Measurements from ENCODE around the gene MOCS1.
A peak's percentile ranks its signal among the peaks of the same experiment; 100 is the strongest.

Gene MOCS1

DNA sequence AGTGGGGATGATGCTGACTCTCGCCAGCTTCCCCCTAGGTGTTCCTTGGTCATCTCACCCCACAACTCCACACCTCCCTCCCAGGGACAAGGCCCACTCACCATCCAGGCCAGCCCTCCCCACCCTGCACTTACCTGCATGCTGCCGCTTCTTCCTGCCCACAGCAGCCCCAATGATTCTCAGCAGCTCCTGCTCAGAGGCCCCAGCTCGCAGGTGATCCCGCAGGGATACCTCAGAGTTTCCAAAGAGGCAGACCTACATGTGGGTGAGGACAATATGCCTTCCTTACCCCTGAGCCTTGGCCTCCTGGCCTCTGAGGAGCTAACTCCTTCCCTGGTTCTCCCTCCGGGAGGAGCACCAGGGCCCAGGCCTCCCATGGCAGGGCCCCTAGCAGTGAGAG, 24.6 kb downstream of the MOCS1 start:
- in situ Hi-C loops (cut with MboI; ENCODE audit: low pct_unique_long_range_greater_than_20kb, low sequenced_read_pairs) = no loop called here
- DNase-seq = no peak

DNA sequence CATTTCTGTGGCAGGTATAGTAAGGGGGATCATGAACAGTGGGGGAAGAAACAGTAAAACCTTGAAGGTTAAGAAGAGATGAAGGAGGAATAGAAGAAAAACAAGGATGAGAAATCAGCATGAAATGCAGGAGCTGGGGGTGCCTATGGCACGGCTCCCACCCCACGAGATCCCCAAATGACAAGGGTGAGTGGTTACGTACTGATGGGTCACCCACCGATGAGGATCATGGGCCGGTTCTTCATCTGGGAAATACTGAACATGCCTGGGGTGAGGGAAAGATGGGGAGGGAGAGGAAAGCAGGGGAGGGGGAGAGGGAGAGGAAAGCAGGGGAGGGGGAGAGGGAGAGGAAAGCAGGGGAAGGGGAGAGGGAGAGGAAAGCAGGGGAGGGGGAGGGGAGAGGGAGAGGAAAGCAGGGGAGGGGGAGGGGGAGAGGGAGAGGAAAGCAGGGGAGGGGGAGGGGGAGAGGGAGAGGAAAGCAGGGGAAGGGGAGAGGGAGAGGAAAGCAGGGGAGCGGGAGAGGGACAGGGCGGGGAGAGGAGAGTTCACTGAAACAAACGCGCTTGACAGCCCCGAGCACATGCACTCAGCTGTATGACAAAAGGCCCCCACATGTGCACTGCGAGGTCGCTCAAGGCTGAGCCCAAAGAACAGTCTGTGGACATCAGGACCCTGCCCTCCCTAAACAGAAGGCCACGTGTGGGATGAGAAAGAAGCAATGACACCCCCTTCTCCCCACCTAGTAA, 25.3 kb downstream of the MOCS1 start:
- DNase-seq = no peak
- in situ Hi-C loops (cut with MboI; ENCODE audit: low pct_unique_long_range_greater_than_20kb, low sequenced_read_pairs) = no loop called here

DNA sequence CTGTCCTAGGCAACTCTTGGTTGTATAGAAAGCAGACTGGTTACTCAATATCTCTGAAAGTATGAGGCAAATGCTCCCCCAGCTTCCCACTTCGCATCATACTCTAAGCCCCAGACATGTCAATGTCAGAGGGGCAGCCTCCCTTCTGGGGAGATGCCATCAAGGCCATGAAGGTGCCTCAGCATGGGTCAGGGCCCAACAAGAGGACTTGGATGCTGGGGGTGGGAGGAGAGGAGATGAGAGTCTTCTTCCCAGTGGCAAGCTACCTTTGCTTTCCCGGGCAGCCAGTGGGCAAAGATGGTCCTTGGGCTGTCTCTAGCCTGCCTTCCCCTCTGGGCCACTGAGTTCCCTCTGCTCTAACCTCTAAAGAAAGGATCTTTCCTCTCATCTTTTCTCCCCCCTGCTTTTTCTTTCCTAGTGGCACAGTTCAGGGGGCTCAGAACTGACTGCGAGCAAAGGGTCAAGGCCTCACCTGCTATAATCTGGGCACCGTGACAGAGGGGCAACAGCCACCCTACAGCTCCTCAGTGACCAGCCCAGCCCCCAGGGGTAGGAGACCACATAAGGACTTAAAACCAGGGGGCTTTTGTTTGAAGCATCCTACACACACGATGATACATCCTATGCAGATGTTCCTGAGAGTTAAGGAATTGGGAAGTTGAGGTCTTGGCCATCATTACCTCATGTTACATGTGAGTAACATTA, 26.2 kb downstream of the MOCS1 start:
- no peak for DNase-seq
- in situ Hi-C loops (cut with MboI; ENCODE audit: low pct_unique_long_range_greater_than_20kb, low sequenced_read_pairs) = no loop called here

DNA sequence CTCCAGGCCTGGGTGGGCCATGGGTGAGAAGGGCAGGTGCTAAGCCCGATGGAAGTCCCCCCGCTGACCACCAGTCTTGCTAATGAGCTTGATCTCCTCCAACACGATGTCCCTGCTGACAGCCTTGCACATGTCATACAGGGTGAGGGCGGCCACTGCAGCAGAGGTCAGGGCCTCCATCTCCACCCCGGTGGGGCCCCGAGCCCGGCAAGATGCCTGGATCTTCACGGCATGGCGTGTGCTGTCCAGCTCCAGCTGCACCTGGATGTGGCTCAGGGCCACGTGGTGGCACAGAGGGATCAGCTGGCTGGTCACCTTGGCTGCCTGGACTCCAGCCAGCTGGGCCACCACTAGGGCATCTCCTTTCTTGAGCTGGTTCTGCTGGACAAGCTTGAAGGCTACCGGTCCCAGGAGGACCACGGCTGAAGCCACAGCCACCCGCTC, 27.9 kb downstream of the MOCS1 start:
- no peak for DNase-seq
- in situ Hi-C loops (cut with MboI; ENCODE audit: low pct_unique_long_range_greater_than_20kb, low sequenced_read_pairs) = no loop called here

DNA sequence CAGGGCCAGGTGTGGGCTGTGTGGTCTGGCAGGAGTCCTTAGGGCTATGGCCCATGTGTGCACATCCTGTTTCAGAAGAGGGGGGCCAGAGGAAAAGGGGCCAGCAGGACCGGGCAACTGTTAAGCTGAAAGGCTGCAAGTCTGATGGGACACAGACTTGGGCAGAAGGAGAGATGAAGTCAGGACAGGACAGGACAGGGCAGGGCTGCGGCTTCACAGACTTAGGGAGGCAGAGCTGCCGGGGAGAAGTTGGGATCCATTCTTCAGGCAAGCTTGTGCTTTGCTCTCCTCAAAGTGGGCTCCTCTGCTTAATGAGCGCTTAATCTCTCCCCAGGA, 28.7 kb downstream of the MOCS1 start:
- DNase-seq = no peak
- in situ Hi-C loops (cut with MboI; ENCODE audit: low pct_unique_long_range_greater_than_20kb, low sequenced_read_pairs) = no loop called here

DNA sequence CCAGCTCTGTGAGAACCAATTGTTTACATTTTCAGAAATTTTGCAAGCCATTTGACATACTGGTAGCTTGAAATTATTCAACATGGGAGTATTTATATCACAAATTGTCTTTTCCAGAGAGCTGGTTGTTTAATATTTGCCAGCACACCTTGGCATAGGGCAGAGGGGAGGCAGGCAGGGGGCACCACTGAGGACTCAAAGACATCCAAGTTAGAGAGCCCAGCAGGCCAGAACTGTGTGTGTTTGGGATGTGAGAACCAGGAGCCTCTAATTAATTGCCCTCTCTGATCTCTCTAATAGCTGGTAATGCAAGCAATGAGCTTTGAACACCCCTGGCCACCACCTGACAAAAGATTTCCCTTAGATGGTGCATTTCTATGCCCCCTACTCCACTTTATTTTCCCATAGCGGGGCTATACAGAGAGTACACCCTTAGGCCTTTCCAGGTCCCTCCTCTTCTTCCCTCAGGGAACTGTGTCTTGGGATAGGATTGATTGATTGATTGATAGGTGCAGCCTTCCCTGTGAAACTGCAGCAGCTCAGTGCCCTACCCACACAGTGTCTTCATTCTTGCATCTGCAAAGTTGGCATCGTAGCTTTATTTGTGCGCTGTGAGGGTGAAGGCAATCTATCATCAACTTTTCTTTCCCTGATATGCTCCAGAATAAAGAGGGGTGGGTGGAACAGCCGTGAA, 29.2 kb downstream of the MOCS1 start:
- in situ Hi-C loops (cut with MboI; ENCODE audit: low pct_unique_long_range_greater_than_20kb, low sequenced_read_pairs) = no loop called here
- DNase-seq = no peak

DNA sequence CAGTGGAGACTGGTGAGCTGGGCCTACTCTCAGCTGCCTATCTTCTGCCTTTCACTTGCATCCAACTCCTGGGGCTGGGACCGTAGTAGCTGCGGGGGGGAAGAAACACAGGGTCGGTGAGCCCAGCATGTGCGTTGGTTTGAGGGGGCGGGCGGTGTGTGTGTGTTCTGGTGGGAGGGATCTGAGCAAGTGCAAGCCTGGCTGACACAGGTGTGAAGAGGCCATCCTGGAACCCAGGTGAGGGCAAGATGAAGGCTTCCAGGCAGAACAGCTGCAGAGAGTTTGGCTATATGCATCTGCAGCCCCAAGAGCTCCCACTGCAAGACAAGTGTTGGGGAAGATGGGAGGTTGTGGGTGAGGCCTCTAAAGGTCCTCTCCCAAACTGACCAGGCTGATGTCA, 30.6 kb downstream of the MOCS1 start:
- no peak for DNase-seq
- in situ Hi-C loops (cut with MboI; ENCODE audit: low pct_unique_long_range_greater_than_20kb, low sequenced_read_pairs) = no loop called here

DNA sequence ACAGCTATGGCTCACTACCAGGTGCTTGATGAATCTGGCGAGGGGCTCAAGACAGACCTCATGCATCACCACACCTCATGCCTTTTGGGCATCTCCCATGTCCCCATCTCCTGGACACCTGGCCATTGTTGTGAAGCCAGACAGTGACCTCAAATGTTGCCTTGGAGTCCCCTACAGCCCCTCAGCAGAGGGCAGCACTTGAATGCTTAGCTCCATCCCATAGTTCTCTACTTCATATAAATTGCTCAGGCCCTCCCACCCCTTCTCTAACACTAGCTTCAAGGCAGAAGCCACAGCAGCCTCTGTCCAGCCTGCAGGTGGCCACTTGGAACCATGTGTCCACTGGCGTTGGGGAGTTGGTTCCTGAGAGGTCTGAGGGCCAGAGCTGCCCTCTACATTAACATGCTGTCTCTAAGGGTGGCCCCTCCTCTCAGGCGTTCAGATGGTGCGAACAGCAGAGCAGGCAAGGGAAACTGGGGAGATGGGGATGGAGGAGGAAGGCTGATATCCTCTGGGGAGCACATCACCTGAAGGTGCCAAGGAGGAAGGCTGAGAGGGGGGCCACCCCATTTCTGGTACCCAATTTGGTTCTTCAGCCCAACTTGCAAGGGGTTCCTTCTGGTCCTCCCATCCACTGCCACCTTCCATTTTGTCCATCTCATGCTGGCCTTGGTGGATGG, 31.3 kb downstream of the MOCS1 start:
- in situ Hi-C loops (cut with MboI; ENCODE audit: low pct_unique_long_range_greater_than_20kb, low sequenced_read_pairs) = no loop called here
- DNase-seq = no peak

DNA sequence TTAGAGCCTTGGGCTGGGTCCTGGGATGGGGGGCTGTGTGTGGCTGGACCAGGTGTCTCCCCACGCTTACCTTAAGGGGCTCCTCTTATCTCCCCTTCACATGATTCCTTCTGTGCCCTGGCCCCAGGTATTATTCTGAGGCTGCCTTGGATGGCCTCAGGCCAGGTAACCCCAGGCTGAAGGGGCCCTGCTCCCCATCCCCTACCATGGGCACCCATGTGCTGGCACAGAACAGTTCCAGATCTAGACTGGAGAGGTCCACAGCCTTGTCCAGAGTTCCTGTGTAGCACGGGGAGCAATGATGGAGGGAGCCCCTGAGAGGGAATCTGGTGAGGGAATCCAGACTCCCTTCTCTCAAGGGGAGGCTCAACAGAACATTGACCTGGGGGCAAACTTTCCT, 32.1 kb downstream of the MOCS1 start:
- in situ Hi-C loops (cut with MboI; ENCODE audit: low pct_unique_long_range_greater_than_20kb, low sequenced_read_pairs) = no loop called here
- DNase-seq = no peak

DNA sequence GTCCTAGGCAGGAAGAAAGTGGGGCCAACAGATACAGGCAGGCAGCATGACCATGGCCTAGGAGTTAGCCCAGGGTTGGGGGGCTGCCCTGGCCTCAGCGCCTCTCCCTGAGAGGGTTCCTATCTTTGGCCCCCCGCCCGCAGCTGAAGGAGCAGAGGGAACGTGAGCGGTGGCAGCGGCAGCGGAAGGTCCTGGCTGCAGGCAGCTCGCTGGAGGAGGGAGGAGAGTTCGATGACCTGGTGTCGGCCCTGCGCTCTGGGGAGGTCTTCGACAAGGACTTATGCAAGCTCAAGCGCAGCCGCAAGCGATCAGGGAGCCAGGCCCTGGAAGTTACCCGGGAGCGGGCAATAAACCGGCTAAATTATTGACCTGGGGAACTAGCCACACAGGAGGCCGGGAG, 32.6 kb downstream of the MOCS1 start:
- DNase-seq = no peak
- in situ Hi-C loops (cut with MboI; ENCODE audit: low pct_unique_long_range_greater_than_20kb, low sequenced_read_pairs) = no loop called here

DNA sequence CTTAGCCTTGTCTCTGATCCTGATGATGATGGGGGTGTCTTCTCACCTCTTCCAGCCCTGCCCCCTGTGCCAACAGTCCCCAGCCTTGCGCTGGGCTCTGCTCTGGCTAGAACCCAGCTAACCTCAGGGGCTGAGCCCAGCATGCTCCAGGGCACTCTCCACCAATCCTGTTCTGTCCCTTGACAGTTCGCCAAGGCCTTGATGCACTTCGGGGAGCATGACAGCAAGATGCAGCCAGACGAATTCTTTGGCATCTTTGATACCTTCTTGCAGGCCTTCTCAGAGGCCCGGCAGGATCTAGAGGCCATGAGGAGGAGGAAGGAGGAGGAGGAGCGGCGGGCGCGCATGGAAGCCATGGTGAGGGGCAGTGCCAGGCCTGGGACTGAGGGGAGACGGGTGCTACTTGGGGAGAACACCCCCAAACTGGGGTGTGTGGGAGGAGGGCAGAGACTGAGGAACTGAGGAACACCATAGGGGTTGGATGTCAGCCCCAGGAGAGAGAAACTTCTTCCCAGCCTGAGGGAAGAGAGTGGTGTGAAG, 33.1 kb downstream of the MOCS1 start:
- DNase-seq = no peak
- in situ Hi-C loops (cut with MboI; ENCODE audit: low pct_unique_long_range_greater_than_20kb, low sequenced_read_pairs) = no loop called here

DNA sequence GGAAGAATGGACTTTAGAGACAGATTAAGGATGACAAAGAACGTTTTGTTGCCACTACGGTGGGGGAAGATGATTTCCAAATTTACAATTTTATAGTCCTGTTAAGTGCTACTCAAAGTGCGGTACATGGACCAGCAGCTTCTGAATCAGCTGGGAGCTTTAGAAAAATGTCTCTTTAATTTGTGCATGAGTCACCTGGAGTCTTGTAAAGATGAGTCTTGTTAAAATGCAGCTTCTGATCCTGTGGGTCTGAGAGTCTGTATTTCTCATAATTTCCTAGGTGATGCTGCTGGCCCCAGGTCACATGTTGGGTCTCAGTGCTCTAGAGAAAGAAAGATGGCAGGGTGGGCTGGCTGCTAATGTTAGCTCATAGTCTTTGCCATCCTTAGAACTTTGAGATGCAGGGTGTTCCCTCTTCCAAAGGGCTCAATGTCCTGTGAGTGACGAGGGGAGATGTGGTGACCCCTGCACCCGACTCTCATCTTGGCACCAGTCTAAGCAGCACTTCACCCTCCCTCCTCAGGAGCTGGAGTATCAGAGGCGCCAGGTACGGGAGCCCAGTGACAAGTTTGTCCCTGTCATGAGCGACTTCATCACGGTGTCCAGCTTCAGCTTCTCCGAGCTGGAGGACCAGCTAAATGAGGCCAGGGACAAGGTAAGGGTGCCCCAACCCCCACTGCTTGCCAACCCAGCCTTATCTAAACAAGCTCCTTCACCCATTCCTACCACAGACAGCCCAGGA, 34.5 kb downstream of the MOCS1 start:
- in situ Hi-C loops (cut with MboI; ENCODE audit: low pct_unique_long_range_greater_than_20kb, low sequenced_read_pairs) = no loop called here
- DNase-seq = no peak

DNA sequence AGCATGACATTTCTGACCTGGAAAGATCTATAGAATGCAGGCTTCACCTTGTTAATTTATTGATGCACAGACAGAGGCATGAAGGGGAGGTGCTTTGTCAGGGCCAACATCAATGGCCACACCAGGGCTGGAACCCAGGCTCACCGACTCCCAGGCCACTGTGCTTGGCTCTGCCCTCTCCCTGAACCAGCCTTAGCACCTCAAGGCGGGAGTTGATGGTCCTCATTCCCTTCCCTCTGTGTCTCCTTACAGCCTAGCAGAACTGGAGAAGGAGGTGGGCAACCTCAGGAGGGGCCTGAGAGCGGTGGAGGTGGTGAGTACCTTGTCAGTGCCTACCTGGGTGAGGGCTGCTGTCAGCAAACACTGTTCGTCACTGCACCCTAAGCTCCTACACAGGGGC, 35.6 kb downstream of the MOCS1 start:
- no peak for DNase-seq
- in situ Hi-C loops (cut with MboI; ENCODE audit: low pct_unique_long_range_greater_than_20kb, low sequenced_read_pairs) = no loop called here

DNA sequence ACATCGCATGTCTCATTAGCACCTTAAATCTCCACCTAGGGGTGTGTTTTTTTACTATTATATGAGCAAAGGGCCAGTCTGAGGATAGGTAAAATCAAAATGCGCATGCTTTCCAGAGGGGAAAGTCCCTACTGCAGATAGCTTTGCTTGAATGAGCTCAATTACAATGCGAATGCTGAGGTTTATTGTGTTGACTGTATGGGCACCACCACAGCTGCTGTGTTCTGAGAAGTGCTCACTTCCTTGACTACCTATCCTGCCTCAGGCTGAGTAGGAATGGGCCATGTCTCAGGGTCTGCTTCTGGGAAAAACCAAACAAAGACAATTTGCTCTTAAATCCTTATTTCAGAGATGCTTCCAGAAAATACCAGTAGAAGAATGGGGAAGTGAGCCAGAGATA, 36.6 kb downstream of the MOCS1 start:
- in situ Hi-C loops (cut with MboI; ENCODE audit: low pct_unique_long_range_greater_than_20kb, low sequenced_read_pairs) = no loop called here
- DNase-seq = no peak

DNA sequence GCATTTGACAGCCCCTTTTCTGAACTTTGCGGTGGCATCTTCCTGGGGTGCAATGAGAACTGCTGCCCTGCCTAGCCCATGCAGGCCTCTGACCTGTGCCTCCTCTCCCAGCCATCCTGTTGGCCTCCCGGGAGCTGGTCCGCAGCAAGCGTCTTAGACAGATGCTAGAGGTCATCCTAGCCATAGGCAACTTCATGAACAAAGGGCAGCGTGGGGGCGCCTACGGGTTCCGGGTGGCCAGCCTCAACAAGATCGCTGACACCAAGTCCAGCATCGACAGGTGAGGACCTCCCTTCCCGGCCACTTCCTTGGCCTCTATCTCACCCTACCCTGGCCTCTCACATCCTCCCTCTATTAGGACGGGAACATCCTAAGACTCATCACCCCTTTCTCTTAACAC, 37.6 kb downstream of the MOCS1 start:
- in situ Hi-C loops (cut with MboI; ENCODE audit: low pct_unique_long_range_greater_than_20kb, low sequenced_read_pairs) = no loop called here

DNA sequence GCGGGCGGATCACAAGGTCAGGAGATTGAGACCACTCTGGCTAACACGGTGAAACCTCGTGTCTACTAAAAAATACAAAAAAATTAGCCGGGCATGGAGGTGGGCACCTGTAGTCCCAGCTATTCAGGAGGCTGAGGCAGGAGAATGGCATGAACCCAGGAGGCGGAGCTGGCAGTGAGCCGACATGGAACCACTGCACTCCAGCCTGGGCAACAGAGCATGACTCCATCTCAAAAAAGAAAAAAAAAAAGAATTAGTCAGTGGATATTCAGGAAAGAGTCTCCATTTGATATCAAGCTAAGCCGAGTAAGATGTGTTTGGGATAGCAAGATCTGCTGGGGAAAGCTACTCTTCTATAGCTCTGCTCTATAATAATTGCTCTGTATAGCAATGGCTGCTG, 41.0 kb downstream of the MOCS1 start:
- DNase-seq = no peak
- in situ Hi-C loops (cut with MboI; ENCODE audit: low pct_unique_long_range_greater_than_20kb, low sequenced_read_pairs) = no loop called here

More for the DNA sequence above, 37.6 kb downstream of the MOCS1 start:
- no peak for DNase-seq

DNA sequence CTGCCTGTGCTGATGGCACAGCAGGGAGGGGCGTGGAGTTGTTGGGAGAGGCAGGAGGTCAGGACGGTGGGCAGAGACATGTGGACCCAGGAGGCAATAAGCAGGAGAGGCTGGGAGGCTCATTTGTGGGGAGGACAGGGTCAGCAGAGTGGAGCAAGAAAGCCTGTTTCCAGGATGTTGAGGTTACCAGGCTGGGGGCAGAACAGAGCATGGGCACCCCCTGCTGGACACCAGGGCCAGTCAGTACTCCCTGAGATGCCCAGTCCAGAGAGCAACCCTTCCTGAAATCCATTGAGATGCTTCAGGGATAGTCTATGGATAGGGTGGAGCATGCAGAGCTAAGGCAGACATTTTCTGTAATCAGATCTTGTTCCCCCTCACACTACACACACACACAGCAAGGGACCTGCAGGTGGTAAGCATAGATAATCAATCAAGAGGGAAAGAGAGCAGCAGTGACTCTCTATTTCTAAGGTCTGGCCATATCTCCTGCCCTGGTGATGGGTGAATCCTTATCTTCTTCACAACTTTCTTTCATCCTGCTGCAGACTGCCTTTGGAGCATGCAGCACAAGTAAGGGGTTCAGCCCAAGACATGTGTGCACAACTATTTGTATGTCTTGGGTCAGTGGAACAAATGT, 41.7 kb downstream of the MOCS1 start:
- in situ Hi-C loops (cut with MboI; ENCODE audit: low pct_unique_long_range_greater_than_20kb, low sequenced_read_pairs) = no loop called here
- peak; percentile 25 for DNase-seq

DNA sequence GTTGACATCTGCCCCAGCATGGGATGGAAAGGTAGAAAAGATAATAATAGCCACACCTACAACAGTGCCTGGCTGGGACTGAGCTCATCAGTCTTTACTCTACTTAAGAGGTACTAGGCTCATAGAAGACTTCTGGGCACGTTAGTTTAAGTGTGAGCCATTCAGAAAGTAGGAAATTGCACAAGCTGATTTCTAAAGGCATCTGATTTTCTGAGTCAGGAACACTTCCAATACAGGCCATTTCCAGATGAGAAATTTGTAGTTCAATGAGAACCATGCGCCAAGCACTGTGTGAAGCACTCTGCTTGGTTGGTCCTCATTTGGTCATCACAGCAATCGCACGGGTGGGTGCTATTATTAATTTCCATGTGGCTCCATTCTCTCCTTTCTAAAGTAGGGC, 42.3 kb downstream of the MOCS1 start:
- in situ Hi-C loops (cut with MboI; ENCODE audit: low pct_unique_long_range_greater_than_20kb, low sequenced_read_pairs) = no loop called here
- no peak for DNase-seq

DNA sequence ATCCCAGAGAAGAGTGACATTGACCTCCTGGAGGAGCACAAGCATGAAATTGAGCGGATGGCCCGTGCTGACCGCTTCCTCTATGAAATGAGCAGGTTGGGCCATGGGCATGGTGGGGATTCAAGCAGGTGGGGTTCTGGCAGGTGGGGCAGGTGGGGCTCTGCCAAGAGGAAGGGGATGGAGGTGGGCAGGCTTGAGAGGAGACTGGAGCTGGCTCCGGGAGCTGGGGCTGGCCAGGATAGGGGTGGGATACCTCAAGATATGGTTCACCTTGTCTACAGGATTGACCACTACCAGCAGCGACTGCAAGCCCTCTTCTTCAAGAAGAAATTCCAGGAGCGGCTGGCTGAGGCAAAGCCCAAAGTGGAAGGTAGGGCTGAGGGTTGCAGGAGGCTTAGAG, 42.9 kb downstream of the MOCS1 start:
- in situ Hi-C loops (cut with MboI; ENCODE audit: low pct_unique_long_range_greater_than_20kb, low sequenced_read_pairs) = no loop called here

More for the DNA sequence above, 42.9 kb downstream of the MOCS1 start:
- DNase-seq = no peak
